OCI-LY3 (cell line): ENCODE measurements around the gene SALL3.
"Not testable (repeated sequence)": the region's sequence is repeated elsewhere in the genome, so short reads cannot be mapped to it uniquely, and the experiment has no call there.

ENCODE experiments used
- H2AFZ ChIP-seq: fragments of 200-600, 300-600 bp; shearing (Covaris generic); 2 replicates; pipeline ENCODE4 v1.6.0; 2014; ENCODE audit warnings: antibody characterized with exemption, low read depth, low read length
- H3K27ac ChIP-seq: fragments of 200-600, 300-600 bp; sonication (generic); 2 replicates; pipeline ENCODE4 v1.5.1; 2014; ENCODE audit warnings: mild to moderate bottlenecking, low read length, moderate library complexity, mixed read lengths
- H3K27me3 ChIP-seq: fragments of 200-600, 300-600 bp; sonication (generic); 2 replicates; pipeline ENCODE4 v1.6.1; 2014; ENCODE audit warnings: low read depth, low read length, mixed read lengths
- H3K36me3 ChIP-seq: fragments of 200-600, 300-600 bp; sonication (generic); replicated peaks from 2 replicates; pipeline ENCODE3; 2014; ENCODE audit warnings: low read depth, low read length, mixed read lengths
- H3K4me1 ChIP-seq: fragments of 300-600, 200-600 bp; sonication (generic); 2 replicates; pipeline ENCODE4 v1.6.1; 2014; ENCODE audit warnings: low read length, mixed read lengths
- H3K4me2 ChIP-seq: fragments of 200-600, 300-600 bp; sonication (generic); 2 replicates; pipeline ENCODE4 v1.6.1; 2014; ENCODE audit warnings: low read length, mixed read lengths
- H3K4me3 ChIP-seq: fragments of 300-600, 200-600 bp; sonication (generic); 2 replicates; pipeline ENCODE4 v1.5.1; 2014; ENCODE audit warnings: antibody characterized with exemption, mild to moderate bottlenecking, low read length, moderate library complexity
- H3K79me2 ChIP-seq: fragments of 300-600, 200-600 bp; shearing (Covaris generic); 2 replicates; pipeline ENCODE4 v1.6.1; 2014; ENCODE audit warnings: mild to moderate bottlenecking, low read length, mixed read lengths
- H3K9ac ChIP-seq: fragments of 300-600, 200-600 bp; shearing (Covaris generic); 2 replicates; pipeline ENCODE4 v1.6.0; 2014; ENCODE audit warnings: mild to moderate bottlenecking, low read length, moderate library complexity
- H3K9me3 ChIP-seq: fragments of 200-600, 300-600 bp; shearing (Covaris generic); 2 replicates; pipeline ENCODE4 v1.6.1; 2014; ENCODE audit warnings: low read length, mixed read lengths; ENCODE audit not compliant: insufficient read depth
- H4K20me1 ChIP-seq: fragments of 200-600, 300-600 bp; sonication (generic); 2 replicates; pipeline ENCODE4 v1.6.1; 2016; ENCODE audit warnings: low read length, mixed read lengths; ENCODE audit not compliant: insufficient read depth
- EZH2phosphoT487 ChIP-seq: fragments of 200-600 bp; shearing (Covaris generic); IDR thresholded peaks from 2 replicates; pipeline ENCODE4 v1.6.1; 2018; ENCODE audit warnings: antibody characterized with exemption, mixed run types, low read depth
- TF ChIP-seq, protein P1 (sequence below): fragments of 200-600, 300-600 bp; sonication (generic); IDR thresholded peaks from 2 replicates; pipeline ENCODE4 v1.5.1; 2014; ENCODE audit warnings: antibody characterized with exemption, low read length, low read depth

SALL3 gene

DNA sequence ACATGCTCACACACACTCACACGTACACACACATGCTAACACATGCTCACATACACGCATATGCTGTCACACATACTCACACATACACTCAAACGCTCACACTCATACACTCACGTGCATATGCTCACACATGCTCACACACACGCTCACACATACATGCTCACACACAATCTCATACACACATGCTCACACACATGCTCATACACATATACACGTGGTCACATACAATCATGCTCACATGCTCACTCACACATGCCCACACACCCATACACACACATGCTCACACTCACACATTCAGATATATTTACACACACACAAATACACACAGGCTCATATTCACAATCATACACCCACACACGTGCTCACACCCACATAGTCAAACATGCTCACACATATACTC is 17.5 kb upstream of the SALL3 start:
- H3K9me3 ChIP-seq, result peaks cover 11% of the 10 kb centered on the region
- H2AFZ ChIP-seq, result no peak overlapping the region
- H4K20me1 ChIP-seq, result no peaks in the 10 kb centered on the region
- H3K4me2 ChIP-seq, result no peak overlapping the region
- H3K4me1 ChIP-seq, result no peaks in the 10 kb centered on the region
- H3K4me3 ChIP-seq, result no peak overlapping the region
- no peaks in the 10 kb centered on the region for H3K79me2 ChIP-seq
- no peak overlapping the region for H3K9ac ChIP-seq
- no peaks in the 10 kb centered on the region for H3K36me3 ChIP-seq
- no peaks in the 10 kb centered on the region for H3K27me3 ChIP-seq
- H3K27ac ChIP-seq, result no peak overlapping the region
- TF ChIP-seq, protein P1, sequence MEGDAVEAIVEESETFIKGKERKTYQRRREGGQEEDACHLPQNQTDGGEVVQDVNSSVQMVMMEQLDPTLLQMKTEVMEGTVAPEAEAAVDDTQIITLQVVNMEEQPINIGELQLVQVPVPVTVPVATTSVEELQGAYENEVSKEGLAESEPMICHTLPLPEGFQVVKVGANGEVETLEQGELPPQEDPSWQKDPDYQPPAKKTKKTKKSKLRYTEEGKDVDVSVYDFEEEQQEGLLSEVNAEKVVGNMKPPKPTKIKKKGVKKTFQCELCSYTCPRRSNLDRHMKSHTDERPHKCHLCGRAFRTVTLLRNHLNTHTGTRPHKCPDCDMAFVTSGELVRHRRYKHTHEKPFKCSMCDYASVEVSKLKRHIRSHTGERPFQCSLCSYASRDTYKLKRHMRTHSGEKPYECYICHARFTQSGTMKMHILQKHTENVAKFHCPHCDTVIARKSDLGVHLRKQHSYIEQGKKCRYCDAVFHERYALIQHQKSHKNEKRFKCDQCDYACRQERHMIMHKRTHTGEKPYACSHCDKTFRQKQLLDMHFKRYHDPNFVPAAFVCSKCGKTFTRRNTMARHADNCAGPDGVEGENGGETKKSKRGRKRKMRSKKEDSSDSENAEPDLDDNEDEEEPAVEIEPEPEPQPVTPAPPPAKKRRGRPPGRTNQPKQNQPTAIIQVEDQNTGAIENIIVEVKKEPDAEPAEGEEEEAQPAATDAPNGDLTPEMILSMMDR, result no peak
- TF ChIP-seq EZH2phosphoT487, result no peak

DNA sequence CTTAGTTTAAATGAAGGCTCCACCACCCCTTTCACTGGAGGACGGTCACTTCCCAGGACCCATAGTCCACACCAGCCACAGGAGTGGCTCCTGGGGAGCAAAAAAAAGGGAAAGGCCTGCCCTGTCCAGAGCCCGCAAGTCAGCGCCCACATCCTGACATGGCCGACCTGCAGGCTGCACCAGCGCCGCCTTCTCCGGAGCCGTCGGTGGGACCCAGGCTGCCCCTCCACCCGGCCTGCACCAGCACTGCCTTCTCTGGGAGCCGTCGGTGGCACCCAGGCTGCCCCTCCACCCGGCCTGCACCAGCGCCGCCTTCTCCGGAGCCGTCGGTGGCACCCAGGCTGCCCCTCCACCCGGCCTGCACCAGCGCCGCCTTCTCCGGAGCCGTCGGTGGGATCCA is 14.9 kb upstream of the SALL3 start:
- H3K4me2 ChIP-seq, H3K36me3 ChIP-seq, H4K20me1 ChIP-seq, H3K27me3 ChIP-seq, H3K4me3 ChIP-seq, H3K9ac ChIP-seq, H3K4me1 ChIP-seq, H3K27ac ChIP-seq, H3K79me2 ChIP-seq, H2AFZ ChIP-seq: not testable (repeated sequence)
- H3K9me3 ChIP-seq, result peaks cover 11% of the 10 kb centered on the region

DNA sequence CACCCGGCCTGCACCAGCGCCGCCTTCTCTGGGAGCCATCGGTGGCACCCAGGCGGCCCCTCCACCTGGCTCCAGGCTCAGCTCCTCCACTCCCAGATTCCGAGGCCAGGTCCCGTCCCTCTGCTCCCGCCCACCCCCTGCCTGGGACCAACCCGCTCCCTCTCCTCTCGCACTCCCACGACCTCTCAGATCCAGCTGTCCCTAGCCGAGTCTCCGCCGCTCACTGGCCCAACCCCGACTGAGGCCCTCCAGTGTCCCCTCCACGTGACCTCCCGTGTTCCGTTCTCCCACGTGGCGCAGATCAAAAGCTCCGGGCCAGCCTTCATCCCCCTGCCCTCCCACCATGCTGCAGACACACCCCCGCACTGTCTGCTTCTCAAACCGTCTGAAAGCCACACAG is 14.4 kb upstream of the SALL3 start:
- no peak overlapping the region for H3K4me2 ChIP-seq
- no peak overlapping the region for H3K4me3 ChIP-seq
- no peaks in the 10 kb centered on the region for H3K4me1 ChIP-seq
- peaks cover 11% of the 10 kb centered on the region for H3K9me3 ChIP-seq
- no peak overlapping the region for H3K27ac ChIP-seq
- H3K27me3 ChIP-seq, result no peaks in the 10 kb centered on the region
- no peak overlapping the region for H3K9ac ChIP-seq
- no peaks in the 10 kb centered on the region for H3K36me3 ChIP-seq
- no peaks in the 10 kb centered on the region for H3K79me2 ChIP-seq
- TF ChIP-seq EZH2phosphoT487, result no peak
- TF ChIP-seq, protein P1, result no peak
- no peaks in the 10 kb centered on the region for H4K20me1 ChIP-seq
- H2AFZ ChIP-seq, result no peak overlapping the region

DNA sequence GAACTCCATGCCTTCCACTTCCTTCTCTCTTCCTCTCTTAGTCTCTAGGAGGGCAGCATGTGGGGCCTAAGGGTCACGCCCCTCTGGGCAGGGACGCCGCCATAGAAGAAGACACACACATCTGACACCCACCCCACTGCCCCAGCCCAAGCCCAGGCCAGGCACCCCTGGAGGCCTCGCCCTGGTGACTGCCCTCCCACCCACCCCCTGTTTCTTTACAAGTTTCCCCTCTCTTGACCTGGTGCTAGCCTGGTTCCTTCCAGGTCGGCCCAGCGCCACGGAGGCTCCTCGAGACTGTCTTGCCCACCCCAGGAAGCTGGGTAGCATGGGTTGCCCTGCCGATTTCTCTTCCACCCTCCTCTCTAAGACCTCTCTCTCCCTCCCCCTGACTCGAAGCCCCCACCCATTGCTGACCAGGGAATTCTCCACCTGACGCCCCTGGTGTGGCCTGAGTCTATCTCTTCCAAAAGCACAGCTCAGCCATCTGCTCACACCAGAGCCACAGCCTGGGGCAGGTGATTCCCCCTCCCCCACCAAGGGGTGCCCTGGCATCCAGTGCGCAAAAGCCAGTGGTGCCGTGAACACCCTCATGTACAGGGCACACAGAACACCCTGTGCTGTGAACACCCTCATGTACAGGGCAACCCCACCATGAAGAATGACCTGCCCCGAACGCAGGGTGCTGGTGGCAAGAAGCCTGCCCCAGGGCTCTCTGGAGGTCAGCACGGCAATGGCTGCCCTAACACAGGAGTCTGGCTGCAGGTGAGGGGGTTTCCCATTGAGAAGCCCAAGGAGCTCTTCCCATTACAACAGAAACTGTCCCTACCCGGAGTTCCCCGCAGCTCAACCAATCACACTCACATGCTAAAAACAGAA is 13.5 kb upstream of the SALL3 start:
- Histone ChIP-seq H2AFZ (no peak overlapping the region), H4K20me1 (no peaks in the 10 kb centered on the region), H3K9me3 (peaks cover 11% of the 10 kb centered on the region), H3K27me3 (no peaks in the 10 kb centered on the region), H3K4me1 (no peaks in the 10 kb centered on the region), H3K4me2 (no peak overlapping the region), H3K9ac (no peak overlapping the region), H3K27ac (no peak overlapping the region), H3K36me3 (no peaks in the 10 kb centered on the region), H3K79me2 (no peaks in the 10 kb centered on the region), H3K4me3 (no peak overlapping the region)
- TF ChIP-seq, protein P1, result no peak
- TF ChIP-seq EZH2phosphoT487, result no peak
